Mucosa of gallbladder (tissue), 1 donor: ENCODE measurements around the gene LARGE1. TPM values are rescaled to one million over a fixed set of nuclear protein-coding genes. Genes with fewer than 3 reads are reported as not detected.

Source experiments
- DNase-seq: peaks from one replicate; pipeline ENCODE4 v3.0.0-alpha.2; 2020; ENCODE audit warnings: low spot score
- total RNA-seq: library from RNA; stranded (reverse); gene quantifications from one replicate; pipeline ENCODE4 v1.2.1, GENCODE V29; 2021
- donor health status: DM: no; HTN: no; CAD: no.

The LARGE1 gene
- total RNA-seq, 1 donor from 2014 or later = 65.6 TPM

DNA sequence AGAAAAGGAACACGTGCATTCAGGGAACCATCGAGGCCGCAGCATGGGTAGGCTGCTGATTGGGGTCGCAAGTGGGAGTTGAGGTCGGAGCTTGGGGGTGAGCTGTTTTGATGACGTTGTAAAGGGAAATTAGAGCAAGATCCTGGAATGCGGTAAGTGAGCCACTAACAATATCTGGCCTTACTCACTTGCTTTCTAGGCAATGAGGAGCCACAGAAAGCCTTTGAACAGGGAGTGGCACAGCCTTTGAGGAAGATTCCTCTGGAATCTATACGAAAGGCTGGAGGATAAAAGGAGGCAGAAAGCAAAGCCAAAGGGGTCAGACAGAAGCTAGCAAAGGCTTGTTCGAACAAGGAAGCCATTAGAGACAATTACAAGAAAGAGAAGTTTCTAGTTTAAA, 197.5 kb downstream of the LARGE1 start:
- DNase-seq = no peak

DNA sequence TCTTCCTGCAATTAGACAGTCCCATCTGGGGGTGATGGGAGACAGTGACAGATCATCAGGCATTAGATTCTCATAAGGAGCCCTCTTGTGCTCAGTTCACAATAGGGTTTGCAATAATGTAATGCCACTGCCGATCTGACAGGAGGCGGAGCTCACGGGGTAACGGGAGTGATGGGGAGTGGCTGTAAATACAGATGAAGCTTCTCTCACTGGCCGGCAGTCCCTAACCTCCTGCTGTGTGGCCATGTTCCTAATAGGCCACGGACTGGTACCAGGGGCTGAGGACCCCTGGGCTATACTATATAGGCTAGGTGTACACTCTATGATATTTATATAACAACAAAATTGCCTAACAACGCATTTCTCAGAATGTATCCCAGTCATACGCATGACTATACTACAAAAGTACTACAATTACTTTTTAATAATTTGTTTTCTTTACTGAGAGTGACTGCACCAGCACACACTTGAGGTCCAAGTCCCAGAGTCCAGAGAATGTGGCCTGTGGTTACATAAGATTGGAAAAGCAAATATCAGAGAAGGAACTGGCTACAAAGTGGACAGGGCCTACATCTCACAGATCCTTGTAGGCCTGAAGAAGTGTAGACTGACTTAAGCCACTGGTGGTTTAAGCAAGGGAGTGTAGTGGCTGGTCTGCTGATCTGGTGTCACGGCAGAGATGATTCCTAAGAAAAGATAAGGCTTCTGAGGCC, 200.0 kb downstream of the LARGE1 start:
- no peak for DNase-seq

DNA sequence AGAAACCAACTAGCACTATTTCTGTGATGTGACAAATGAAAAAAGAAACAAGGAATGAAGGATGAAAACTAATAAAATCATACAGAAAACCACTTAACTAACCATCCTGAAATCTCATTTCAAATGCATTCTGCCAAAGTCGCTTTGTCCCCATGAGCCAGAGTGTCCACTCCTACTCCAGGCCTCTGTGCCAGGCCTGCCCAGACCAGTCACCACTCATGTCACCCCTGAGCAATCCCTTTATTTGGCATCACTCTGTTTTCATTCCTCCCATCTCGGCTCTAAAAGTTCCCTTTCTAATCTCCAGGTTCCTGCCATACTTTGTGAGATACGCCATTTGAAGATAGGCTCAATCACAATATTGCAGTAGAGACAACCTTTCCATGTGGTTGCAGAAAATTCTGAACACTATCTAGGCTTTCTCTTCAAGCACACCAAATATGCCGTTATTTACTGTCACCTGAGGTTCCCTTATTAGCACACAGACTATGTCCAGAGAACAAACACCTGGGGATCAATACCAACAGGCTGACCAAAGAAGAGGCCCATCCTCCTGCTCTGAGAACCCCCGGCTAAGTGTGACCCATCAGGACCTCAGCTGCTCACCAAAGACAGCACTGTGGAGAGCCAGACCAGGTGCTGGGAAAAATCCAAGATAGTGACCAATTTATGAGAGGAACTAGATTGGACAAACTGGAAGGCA, 202.4 kb downstream of the LARGE1 start:
- DNase-seq = no peak

DNA sequence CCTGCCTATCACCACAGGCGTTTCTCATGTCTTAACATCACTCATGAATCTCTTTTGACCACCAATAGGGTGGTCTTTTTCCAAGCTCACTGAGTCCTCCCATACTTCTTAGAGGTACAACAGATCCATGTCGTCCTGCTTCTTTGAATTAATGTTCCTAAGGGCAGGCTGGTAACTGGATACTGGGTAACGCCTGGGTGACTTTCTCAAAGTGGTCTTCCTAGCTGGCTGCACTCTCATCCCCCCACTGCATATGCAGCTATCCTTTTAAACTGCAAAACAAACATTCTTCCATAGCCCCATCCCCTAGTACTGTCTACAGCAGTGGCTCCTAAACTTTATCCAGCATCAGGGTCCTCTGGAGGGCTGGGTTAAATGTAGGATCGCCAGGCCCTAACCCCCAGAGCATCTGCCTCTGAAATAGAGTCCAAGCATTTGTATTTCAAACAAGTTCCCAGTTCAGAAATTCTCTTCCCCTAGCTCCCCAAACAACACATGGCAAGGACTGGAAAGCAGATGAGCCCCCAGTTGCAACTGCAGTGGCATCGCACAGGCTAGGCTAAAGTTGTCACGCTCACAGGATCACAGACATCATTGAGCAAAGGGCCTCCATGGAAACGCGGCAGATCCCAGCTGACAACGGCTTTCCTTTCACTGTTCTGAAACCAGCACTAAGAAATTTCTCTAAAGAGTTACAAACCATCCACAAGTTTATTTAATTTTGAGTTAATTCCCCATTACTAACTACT, 204.9 kb downstream of the LARGE1 start:
- no peak for DNase-seq

DNA sequence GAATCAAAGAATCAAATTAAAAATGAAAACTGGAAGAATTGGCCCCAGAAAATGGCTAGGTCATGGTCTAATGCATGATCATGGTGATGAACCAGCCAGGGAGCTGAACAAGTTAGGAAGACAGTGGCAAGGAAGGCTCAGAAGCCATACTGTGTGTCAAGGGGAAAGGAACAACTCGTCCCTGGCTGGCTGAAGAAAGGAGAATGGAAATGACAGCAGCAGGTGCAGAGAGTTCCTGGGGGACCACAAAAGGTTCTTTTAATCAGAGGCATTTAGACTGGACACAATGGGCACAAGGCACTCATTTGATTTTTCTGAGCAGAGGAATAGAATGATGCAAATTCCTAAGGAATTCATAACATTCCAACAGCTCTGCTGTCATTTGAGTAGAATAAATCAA, 209.9 kb downstream of the LARGE1 start:
- no peak for DNase-seq

DNA sequence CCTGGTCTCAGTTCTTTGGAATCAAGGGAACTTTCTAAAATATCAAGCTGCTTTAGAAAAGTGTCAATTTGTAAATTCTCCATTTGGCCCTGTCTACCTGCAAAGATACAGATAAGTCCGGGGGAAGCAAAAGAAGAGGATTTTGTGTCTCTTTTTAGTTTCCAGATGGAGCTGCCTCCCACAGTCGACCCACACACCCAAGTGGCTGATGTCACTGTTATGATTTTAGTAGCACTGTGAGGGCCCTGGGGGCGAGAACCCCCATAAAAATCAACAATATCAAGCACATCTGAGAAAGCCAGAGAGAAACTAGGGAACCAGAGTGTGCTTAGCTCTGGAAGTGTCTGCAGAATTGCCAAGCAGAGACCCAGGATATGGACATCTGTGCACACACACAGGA, 212.7 kb downstream of the LARGE1 start:
- no peak for DNase-seq

DNA sequence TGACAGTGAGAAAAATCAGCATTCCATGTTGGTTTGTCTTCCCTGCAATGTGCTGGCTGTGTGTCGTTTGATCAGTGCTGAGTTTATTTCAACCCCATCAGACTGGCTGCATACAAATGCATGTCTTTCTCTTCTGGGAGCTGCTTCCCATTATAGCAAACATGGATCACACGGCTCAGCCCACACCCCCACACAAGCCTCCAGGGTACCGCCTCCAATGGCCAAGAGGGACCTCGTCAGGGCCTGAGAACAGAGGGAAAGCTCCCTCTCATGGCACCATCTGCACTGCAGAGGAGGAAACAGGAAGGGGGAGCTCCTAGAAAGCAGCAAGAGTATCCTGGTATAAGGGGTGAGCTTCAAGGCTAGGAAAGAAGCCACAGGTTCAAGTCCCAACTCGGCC, 214.2 kb downstream of the LARGE1 start:
- DNase-seq = no peak

DNA sequence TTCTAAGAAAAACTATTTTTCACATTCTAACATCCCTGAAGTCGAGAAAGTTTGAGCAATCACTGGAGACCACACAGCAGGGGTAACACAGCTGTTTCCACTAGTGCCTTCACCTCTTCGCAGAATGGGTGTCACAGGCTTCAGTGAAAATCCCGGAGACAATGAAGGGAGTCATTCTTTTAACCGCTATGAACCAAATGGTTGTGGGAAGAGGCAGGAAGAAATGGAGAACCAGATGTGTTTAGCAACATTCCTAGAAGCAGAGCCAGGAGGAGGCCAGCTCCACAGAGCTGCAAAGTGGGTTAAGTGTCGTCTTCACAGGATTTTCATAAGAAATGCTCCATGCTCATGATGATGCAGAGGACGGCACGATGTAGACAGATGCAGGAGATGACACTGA, 221.1 kb downstream of the LARGE1 start:
- no peak for DNase-seq

DNA sequence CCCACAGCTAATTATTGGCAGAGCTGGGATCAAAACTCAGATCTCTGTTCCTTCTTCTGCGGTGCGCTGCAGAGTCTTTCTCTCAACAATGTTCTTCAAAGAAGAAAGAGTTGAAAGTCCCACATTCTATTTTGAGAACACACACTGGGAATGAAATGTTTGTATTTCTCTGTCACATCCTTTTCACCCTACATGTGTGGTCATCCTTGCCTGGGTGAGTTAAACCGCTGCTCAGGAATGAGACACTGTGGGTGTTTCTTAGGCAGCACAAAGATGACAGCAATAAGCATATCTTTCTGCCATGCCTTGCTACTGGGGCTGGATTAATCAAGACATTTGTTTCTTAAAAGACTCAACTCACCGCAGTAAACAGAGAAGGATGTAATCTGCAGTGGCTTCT, 222.6 kb downstream of the LARGE1 start:
- no peak for DNase-seq

DNA sequence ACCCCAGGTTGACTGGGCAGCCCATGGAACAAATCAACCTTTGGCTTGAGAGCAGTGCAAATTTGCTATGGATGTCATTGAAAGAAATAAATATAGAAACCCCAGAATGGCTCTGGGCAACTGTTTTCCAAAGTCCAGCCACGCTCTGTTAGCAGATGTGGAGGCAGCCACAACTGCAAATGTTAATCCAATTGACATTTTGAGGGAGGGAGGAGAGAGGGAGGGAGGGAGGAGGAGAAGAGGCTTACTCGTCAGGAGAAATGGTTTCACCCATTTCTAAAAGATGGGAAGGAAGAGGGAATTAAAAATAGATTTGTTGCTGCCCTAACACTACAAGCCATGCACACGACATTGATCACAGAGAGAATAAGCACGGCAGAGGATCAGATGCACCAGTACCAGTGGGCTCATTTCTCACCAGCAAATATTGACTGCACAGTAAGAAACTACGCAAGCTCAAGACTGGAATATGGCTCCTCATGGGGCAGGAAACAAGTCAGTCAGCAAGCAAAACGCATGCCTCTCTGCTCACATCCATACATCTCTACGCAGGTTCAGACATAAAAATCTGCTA, 229.1 kb downstream of the LARGE1 start:
- DNase-seq = no peak

DNA sequence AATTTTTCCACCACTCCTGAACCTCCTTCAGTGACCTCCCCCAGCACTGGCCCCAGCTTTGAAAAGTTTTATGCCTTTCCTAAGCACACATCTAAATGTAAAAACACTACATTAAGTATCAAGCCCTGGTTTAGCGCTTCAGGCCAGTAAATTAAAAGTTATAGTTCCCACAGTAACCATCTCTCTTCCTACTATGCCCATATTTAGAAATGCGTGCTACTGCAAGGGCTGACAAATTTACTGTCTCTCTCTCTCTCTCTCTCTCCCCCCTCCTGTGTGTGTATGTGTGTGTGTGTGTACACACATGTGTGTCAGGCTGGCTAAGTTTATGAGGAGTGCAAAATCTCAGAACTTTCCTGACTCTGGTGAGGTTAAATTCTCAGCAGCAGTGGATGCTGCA, 231.4 kb downstream of the LARGE1 start:
- DNase-seq = no peak

DNA sequence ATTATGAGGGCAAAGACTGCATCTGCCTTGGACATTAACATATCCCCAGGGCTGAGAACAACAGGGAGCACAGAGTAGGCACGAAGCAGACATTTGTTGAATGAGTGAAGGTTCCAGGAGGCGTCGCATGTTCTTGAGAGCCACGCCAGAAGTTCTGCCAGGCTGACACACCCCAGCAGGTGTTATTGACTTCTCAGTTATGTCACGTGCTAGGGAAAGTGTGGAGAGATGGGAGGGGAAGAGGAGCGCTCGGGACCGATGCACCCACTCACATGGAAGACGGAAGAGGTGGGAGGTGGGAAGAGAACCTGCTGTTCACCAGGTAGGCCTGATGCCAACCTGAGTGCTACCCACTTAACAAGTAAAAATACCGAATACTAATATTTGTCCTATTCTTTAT, 232.8 kb downstream of the LARGE1 start:
- no peak for DNase-seq

DNA sequence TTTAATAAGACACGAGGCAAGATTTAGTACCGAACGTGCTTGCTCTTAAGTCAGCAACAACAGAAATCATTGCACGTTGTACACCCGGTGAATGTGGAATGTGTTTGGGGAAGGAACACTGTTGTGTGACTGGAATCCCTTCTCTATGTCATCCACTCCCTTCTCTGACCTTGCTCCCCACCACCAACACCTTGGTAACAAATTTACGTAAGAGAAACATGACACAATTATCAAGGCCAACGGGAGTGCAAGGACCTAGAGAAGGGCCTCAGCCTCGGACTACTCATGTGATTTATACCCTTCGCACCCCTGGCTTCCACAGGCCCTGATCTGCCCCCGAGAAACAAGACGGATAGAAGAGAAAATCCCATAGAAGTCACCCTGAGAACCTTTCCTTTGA, 236.2 kb downstream of the LARGE1 start:
- DNase-seq = no peak

DNA sequence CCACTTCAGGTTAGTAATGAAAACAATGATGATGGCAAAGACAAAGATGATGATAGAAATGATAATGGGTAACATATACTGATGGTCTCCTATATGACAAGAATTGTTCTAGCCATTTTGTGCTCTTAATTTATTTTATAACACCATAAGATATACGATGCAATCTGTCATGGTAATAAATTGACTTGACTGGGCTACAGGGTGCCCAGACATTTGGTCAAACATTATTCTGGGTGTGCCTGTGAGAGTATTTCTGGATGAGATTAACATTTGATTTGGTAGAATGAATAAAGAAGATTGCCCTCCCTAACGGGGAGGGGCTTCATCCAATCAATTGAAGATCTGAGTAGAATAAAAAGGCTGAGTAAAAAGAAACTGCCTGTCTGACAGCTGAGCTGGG, 237.3 kb downstream of the LARGE1 start:
- no peak for DNase-seq

DNA sequence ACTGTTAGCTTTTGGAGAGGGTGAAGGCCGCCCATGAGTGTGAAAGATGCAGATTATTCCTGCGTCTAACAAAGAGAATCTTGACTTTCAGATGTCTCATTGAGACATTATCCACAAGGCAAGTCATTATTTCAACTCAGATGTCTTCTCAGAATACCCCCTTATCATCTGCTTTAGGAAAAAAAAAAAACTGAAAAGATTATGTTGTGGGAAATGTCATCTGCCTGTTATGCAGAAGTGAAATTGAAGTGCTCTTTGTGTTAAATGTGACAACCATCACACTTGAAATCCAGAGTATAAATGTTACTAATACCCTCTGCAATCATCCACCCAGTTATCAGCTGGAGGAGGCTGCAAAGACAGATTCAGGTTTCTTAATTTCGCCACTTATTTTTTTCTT, 239.6 kb downstream of the LARGE1 start:
- DNase-seq = no peak

DNA sequence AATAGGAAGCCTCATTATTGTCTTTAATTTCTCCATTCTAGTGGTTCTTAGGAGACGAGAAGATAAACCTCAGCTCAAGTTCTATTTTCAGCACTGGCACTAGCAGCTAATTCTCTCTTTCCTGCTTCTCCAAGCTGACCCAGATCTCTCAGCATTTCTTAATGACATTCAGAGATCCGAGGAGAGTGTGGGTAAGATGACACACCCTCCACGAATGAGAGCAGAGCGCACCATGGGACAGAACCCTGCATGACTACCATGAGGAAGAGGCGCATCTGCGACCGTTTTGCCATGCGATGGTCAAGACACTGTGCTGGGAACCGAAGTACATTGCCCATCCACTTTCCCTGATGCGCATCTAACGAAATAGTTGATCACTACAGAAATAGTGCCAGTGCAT, 241.8 kb downstream of the LARGE1 start:
- no peak for DNase-seq

DNA sequence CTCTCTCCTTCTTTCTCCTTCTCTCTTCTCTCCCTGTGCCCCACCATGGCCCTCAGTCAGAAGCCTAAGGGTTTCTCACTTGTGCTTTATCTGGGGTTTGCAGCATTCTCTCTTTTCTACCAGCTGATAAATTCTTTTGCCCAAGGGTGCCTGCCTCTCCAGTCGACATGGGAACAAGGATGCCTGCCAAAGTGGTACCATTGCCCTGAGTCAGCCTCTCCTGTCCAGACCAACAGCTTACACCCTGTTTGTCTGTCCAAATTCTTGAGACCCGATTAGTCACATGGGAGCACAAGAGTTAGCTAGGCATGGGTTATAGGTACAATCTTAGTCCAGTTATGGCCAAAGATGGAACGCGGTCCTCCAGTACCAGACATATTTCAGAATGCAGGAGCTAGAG, 242.7 kb downstream of the LARGE1 start:
- no peak for DNase-seq

DNA sequence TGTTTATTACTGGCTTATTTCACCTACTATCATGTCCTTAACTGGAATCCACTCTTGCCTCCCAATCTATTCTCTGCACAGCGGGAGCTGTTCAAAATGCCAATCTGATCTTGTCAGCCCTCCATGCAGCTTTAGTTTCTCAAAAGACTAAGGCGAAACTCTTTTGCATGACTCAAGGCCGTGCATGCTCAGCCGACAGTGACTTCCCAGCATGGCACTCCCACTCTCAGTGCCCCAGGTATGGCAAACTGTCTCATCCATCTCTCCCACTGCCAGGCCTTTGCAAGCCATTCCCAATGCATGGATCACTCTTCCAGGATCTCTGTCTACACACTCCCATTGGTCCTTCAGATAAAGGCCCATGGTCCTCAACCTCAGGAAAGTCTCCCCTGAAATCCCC, 245.9 kb downstream of the LARGE1 start:
- no peak for DNase-seq

DNA sequence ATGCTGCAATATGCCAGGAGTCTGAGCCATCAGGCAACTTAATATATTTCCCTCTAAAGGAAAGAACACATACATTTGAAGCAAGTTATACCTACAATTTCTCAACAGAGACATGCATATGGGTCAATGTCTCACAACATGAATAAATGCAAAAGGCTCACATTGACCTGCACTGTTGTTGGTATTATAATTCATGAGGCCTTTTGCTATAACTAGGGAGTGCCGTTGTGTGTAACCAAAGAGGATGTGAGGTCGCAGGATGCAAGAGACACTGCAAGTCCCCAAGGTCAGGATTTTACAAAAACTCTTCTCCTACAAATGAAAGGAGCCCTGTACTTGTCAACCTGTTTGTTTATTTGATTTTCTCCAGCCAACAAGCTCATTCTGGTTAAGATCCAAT, 250.5 kb downstream of the LARGE1 start:
- DNase-seq = no peak

DNA sequence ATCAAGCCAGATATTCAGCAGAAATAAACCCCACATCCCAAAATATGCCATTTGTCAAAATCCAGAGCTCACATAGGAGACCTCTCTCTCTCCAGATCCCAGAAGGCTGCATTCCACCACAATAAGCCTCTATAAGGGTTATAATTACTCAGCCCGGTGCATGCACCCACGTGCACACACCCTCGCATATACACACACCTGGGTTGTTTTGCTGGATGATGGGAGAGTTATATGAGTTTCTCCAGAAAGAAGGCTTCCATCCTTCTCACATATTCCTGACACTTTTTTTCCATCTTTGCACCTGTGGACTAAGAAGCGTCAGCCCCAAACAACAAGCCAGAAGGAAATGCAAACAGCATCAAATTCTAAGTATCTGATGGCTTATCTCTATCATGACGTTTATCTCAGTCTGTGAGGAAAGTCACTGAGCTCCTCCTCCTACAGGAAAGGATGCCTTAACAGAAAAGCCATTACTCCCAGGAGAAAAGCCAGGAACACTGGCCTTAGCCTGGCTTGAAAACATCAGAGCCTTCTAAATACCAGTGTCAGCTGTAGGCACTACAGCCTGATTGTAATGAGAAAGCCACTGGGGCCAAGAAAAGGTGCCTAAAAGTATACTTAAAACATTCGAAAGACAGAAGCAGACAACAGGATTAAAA, 253.2 kb downstream of the LARGE1 start:
- no peak for DNase-seq

DNA sequence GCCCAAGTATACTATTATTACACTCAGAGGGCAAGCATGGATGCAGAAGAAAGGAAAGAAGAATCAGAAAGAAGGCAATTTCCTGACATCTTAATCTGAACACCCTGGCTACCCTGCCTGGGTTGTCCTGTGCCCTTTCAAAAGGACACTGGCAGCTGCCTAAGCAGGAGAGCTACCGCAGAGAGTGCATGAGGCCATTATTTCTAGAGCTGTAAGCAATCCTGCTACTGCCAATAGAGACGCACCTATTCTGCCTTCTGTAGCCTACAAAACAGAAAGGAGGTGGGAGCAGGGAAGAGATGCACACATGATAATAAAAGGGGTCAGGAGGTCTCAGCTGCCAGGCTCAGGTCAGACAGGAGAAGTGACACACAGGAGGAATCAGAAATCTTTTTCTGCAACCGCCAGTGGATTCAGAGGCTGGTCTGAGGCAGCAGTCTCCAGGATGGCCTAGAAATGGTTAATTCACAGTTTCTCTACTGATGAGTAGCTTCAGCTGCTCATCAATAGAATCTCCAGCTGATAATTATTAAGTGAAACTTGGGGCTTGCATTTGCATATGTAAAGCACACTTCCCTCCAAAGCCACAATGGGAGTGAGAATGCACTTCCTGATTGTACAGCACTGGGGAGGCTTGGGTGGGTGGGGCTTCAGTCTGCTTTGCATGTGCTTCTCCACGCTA, 253.9 kb downstream of the LARGE1 start:
- DNase-seq = no peak

DNA sequence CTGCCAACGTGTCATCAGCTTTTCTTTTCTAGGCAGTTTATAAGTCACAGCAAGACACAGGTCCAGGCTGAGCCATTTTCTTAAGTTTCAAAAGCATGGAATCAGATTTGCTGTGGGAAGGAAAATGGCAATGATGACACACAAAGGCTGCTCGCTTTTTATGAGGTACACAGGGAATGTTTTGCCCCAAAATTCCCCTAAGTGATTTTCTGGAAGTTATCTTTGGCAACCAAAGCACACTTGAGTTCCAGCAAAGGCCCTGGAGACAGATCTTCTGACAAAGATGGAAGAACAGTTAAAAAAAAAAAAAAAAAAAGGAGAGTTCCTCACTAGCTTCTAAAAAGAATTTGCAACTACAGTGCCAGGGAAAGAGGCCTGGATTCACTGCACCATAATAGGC, 260.8 kb downstream of the LARGE1 start:
- no peak for DNase-seq
